ENCODE measurements around the gene HJV. TPM values are rescaled to one million over a fixed set of nuclear protein-coding genes. Genes with fewer than 3 reads are reported as not detected.

The HJV gene
- polyA plus RNA-seq, 3 donors: not detected

DNA sequence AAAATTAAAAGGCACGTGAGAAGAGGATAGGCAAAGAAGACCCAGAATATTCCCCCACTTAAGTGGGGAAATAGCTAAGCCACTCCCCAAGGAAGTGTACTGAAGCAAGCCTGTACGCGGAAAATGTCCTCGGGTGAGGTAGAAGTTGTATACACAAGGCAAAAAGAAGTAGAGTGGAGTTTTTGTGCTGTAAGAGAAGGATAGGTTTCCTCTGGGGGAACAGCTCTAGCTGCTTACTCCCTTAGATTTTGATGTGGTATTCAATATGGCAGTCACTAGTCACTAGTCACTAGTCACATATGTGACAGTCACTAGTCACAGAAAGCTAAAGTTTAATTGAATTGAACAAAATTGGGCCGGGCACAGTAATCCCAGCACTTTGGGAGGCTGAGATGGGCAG, 32.8 kb downstream of the HJV start:
- no peak for DNase-seq
- intact Hi-C loops (cut with micrococcal nuclease): no loop called here
- peak overlapping the region; percentile 64 to 87 (median 75) for H3K27ac Mint-ChIP-seq

DNA sequence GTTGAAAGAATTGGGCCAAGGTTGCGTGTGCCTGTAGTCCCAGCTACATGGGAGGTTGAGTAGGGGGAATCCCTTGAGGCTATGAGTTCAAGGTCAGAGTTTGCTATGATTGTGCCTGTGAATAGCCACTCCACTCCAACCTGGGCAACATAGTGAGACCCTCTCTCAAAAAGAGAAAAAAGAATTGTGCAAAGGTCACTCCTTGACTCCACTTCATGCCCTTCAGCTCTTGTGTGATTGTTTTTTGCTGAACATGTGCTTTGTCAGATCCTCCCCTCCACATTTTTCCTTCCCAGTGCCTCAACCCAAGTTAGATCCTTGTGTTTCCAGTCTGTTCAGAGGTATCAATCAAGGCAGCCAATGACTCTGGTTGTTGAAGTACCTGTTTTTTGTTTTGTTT, 33.6 kb downstream of the HJV start:
- no peaks in the 10 kb centered on the region for H3K9me3 ChIP-seq (replicated peaks in 1 of 2; ENCODE audit: control insufficient read depth in 1 of 2, insufficient read depth in 1 of 2, low read length in 2 of 2)
- no peak overlapping the region for H3K4me2 ChIP-seq (replicated peaks; ENCODE audit: extremely low read depth, low read length, poor library complexity, severe bottlenecking)
- no peak overlapping the region for H3K4me3 Mint-ChIP-seq
- peak overlapping the region in 6 of 7 donors; percentile 14 to 87 (median 78) for H3K27ac Mint-ChIP-seq
- H3K9me3 Mint-ChIP-seq: no peaks in the 10 kb centered on the region
- peaks cover 55 to 69% of the 10 kb centered on the region in 2 donors for H3K4me1 ChIP-seq (ENCODE audit: control insufficient read depth in 1 of 2, insufficient read depth in 2 of 2, low read length in 2 of 2)
- no peak overlapping the region for H2AFZ ChIP-seq (ENCODE audit: insufficient read depth, low read depth, low read length, poor library complexity, severe bottlenecking)
- peak overlapping the region in 1 of 2 donors; percentile 6 for H3K27ac ChIP-seq (ENCODE audit: low read depth in 1 of 2, low read length in 2 of 2)
- intact Hi-C loops (cut with micrococcal nuclease): loop anchor here in 1 of 2 donors (1.0 kb wide), 1 partner anchor 10 kb away; no protein-coding TSS in a partner anchor
- peaks cover 29% of the 10 kb centered on the region for H3K79me2 ChIP-seq (ENCODE audit: insufficient read depth, low read length)
- peaks cover 14% of the 10 kb centered on the region in 2 donors for H3K36me3 Mint-ChIP-seq
- no peak overlapping the region for H3K9ac ChIP-seq (ENCODE audit: insufficient read depth, low read length, poor library complexity, severe bottlenecking)
- no peaks in the 10 kb centered on the region for H3K27me3 Mint-ChIP-seq (ENCODE audit: low read depth in 3 of 3)
- peaks cover 86% of the 10 kb centered on the region for H3K4me1 Mint-ChIP-seq
- H3K4me3 ChIP-seq (replicated peaks in 1 of 3; ENCODE audit: low read depth in 2 of 3, low read length in 3 of 3): no peak overlapping the region
- H4K20me1 ChIP-seq (ENCODE audit: insufficient read depth, low read length): peaks cover 30% of the 10 kb centered on the region
- TF ChIP-seq, protein P1, sequence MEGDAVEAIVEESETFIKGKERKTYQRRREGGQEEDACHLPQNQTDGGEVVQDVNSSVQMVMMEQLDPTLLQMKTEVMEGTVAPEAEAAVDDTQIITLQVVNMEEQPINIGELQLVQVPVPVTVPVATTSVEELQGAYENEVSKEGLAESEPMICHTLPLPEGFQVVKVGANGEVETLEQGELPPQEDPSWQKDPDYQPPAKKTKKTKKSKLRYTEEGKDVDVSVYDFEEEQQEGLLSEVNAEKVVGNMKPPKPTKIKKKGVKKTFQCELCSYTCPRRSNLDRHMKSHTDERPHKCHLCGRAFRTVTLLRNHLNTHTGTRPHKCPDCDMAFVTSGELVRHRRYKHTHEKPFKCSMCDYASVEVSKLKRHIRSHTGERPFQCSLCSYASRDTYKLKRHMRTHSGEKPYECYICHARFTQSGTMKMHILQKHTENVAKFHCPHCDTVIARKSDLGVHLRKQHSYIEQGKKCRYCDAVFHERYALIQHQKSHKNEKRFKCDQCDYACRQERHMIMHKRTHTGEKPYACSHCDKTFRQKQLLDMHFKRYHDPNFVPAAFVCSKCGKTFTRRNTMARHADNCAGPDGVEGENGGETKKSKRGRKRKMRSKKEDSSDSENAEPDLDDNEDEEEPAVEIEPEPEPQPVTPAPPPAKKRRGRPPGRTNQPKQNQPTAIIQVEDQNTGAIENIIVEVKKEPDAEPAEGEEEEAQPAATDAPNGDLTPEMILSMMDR (IDR thresholded peaks at IDR 0.05): no peak
- WGBS (ENCODE audit: insufficient coverage): no CpG with 5 or more reads among the region's 1 CpG
- H3K27me3 ChIP-seq (ENCODE audit: control insufficient read depth in 2 of 2, insufficient read depth in 2 of 2, low read length in 2 of 2): no peaks in the 10 kb centered on the region
- DNase-seq: no peak
- H3K36me3 ChIP-seq (replicated peaks in 1 of 2; ENCODE audit: control insufficient read depth in 1 of 2, insufficient read depth in 2 of 2, low read length in 2 of 2): peaks cover 9 to 10% of the 10 kb centered on the region in 2 donors

More for the DNA sequence above, 32.8 kb downstream of the HJV start:
- no peak overlapping the region for H3K4me3 Mint-ChIP-seq
- H4K20me1 ChIP-seq (ENCODE audit: insufficient read depth, low read length): peaks cover 39% of the 10 kb centered on the region
- H3K4me1 Mint-ChIP-seq: peaks cover 86% of the 10 kb centered on the region
- H3K27me3 ChIP-seq (ENCODE audit: control insufficient read depth in 2 of 2, insufficient read depth in 2 of 2, low read length in 2 of 2): no peaks in the 10 kb centered on the region
- peak overlapping the region; percentile 19 to 65 for H3K27ac ChIP-seq (ENCODE audit: low read depth in 1 of 2, low read length in 2 of 2)
- peaks cover 37% of the 10 kb centered on the region for H3K79me2 ChIP-seq (ENCODE audit: insufficient read depth, low read length)
- peaks cover 0 to under 1% (median 0%) of the 10 kb centered on the region in 7 donors for H3K9me3 Mint-ChIP-seq
- peaks cover 0 to 1% (median 0%) of the 10 kb centered on the region in 3 donors for H3K27me3 Mint-ChIP-seq (ENCODE audit: low read depth in 3 of 3)
- peaks cover 22 to 23% of the 10 kb centered on the region in 2 donors for H3K36me3 Mint-ChIP-seq
- H2AFZ ChIP-seq (ENCODE audit: insufficient read depth, low read depth, low read length, poor library complexity, severe bottlenecking): no peak overlapping the region
- H3K4me2 ChIP-seq (replicated peaks; ENCODE audit: extremely low read depth, low read length, poor library complexity, severe bottlenecking): no peak overlapping the region
- TF ChIP-seq, protein P1 (IDR thresholded peaks at IDR 0.05): no peak
- H3K9ac ChIP-seq (ENCODE audit: insufficient read depth, low read length, poor library complexity, severe bottlenecking): no peak overlapping the region
- no peaks in the 10 kb centered on the region for H3K9me3 ChIP-seq (replicated peaks in 1 of 2; ENCODE audit: control insufficient read depth in 1 of 2, insufficient read depth in 1 of 2, low read length in 2 of 2)
- H3K4me1 ChIP-seq (ENCODE audit: control insufficient read depth in 1 of 2, insufficient read depth in 2 of 2, low read length in 2 of 2): peaks cover 50 to 69% of the 10 kb centered on the region in 2 donors
- H3K4me3 ChIP-seq (replicated peaks in 1 of 3; ENCODE audit: low read depth in 2 of 3, low read length in 3 of 3): no peak overlapping the region
- WGBS (ENCODE audit: insufficient coverage): 7% methylated on average over 3 of the region's 5 CpGs
- H3K36me3 ChIP-seq (replicated peaks in 1 of 2; ENCODE audit: control insufficient read depth in 1 of 2, insufficient read depth in 2 of 2, low read length in 2 of 2): peaks cover 17 to 18% of the 10 kb centered on the region in 2 donors
